NCI-H1436 treated with DMSO at 0.1 percent for 48 hours (cell line): ENCODE measurements around the gene ZNF554.

Experiments
- DNase-seq: peaks from one replicate; lab custom pipeline; 2025; lab: John Stamatoyannopoulos, UW

The ZNF554 gene

DNA sequence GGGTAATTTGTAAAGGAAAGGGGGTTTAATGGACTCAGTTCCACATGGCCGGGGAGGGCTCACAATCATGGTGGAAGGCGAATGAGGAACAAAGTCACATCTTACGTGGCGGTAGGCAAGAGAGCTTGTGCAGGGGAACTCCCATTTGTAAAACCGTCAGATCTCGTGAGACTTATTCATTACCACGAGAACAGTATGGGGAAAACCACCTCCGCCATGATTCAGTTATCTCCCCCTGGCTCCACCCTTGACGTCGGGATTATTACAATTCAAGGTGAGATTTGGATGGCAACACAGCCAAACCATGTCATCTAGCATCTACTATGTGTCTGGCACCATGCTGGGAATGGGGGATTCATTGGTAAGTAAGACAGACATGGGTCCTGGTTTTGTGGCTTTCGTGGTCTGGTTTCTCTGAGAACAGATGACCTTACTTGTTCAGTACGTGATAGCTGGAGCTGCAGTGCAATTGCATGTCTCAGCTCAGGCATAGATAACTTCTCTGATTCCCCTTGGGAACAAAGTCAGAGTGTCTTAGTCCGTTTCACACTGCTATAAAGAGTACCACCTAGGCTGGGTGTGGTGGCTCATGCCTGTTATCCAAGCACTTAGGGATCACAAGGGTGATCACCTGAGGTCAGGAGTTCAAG is 8.3 kb downstream of the ZNF554 start:
- DNase-seq: no peak

DNA sequence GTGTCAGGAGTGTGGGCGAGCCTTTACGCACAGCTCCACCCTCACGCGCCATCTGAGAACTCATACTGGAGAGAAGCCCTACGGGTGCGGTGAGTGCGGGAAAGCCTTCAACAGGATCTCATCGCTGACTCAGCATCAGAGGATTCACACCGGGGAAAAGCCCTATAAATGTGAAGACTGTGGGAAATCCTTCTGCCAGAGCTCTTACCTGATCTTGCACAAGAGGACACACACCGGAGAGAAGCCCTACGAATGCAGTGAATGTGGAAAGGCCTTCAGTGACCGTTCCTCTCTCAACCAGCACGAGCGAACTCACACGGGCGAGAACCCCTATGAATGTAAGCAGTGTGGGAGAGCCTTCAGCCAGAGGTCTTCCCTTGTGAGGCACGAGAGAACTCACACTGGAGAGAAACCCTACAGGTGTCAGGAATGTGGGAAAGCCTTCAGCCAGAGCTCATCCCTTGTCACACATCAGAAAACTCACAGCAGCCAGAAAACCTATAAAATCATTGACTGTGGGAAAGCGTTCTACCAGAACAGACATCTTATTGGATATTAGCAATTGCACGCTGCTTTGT is 14.7 kb downstream of the ZNF554 start:
- no peak for DNase-seq

DNA sequence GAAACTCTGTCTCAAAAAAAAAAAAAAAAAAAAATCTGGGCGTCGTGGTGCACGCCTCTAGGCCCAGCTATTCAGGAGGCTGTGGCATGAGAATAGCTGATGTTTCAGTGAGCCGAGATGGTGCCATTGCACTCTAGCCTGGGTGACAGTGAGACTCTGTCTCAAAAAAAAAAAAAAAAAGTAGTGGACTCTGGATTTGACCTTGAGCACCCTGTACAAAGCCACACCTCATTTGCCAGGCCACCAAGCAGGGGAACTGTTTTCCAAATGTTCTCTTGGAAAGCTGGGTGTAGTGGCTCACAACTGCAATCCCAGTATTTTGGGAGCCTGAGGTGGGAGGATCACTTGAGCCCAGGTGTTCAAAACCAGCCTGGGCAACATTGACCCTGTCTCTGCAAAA is 17.8 kb downstream of the ZNF554 start:
- no peak for DNase-seq

DNA sequence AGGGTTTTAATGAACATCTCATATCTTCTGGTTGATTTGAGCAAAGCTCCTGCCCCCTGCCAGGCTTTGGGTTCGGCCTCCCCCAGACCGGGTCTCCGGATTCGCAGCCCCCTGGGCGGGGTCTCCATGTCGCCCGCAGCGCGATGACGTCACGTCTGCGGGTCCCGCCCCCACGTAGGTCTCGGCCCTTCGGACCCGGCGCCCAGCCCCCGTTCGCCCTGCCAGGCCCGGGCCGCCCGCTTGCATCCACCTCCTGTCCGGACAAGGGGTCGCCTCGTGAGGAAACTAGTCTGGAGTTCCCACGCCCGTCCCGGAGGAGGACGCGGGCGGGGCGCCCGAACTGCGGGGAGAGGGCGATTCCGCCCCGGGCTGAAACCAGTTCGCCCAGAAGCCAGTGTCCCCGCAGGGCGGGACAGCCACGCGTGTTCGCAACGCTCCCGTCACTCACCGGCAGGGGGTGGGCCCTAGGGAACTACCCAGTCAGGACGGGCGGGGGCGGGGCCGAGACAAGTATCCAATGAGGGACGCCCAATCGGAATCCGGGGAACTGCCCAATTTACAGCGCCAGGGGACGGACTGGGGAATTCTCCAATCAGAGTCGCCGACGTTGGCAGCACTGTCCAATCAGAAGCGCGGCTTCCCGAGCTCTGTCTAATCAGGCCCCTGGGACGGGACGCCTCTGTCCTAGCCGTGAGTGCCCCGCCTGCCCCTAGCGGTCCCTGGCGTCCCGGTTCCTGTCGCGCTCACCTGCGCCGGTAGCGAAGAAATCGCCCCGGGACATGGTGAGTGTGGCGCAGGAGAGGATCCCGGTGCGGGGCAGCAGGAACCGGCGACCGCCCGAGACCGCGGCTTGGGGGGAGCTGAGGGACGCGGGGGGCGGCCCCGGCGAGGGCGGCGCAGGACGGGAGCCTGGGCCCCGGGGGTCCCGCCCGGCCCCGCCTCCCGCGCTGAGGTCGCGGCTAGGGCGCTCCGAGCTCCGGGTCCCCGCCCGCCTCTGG is 21.4 kb downstream of the ZNF554 start, which contains the start of gene ZNF555:
Gene ZNF555, plus strand, starts transcription at position 682 of the 998 bp plus-strand sequence. Its CDS starts 98 bp downstream, at position 780.
- no peak for DNase-seq

DNA sequence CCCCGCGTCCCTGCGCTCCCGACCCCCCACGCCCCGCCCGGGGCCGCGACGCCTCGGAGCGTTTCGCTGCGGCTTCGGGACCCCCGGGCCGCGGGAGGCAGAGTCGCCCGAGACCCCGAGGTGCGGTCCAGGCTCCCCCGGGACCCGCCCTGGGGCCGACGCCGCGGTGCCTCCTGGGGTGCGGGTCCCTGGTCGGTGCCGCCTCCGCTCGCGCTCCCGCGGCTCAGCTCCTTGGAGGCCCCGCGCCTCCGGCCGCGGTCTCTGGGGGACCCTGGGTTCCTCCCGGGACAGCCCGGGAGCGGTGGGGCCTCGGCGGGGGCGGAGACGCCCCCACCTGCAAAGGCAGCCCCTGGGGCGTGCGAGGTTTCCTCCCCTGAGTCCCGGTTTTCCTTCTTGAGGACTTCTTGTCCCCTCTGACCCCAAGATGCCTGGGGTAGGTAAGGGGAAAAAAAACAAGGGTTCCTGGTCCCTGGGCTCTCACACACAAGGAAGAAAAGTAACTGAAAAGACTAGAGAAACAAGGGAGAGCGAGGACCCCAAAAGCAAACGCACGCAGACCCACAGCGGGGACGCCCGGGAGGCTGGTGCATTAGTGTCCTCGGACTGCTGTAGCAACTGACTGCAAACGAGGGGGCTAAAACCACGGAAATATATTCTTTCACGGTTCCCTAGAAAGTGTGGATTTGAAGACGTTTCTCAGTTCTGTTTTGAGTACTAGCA is 22.3 kb downstream of the ZNF554 start:
- no peak for DNase-seq

DNA sequence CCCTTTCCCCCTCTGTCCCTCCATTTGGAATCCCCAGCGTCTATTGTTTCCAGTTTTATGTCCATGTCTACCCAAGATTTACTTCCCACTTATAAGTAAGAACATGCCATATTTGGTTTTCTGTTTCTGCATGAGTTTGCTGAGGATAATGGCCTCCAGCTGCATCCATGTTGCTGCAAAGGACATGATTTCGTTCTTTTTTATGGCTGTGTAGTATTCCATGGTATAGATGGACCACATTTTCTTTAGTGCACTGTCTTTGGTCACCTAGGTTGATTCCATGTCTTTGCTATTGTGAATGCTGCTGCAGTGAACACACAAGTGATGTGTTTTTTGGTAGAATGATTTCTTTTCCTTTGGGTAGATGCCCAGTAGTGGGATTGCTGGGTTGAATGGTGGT is 25.4 kb downstream of the ZNF554 start:
- DNase-seq: no peak

DNA sequence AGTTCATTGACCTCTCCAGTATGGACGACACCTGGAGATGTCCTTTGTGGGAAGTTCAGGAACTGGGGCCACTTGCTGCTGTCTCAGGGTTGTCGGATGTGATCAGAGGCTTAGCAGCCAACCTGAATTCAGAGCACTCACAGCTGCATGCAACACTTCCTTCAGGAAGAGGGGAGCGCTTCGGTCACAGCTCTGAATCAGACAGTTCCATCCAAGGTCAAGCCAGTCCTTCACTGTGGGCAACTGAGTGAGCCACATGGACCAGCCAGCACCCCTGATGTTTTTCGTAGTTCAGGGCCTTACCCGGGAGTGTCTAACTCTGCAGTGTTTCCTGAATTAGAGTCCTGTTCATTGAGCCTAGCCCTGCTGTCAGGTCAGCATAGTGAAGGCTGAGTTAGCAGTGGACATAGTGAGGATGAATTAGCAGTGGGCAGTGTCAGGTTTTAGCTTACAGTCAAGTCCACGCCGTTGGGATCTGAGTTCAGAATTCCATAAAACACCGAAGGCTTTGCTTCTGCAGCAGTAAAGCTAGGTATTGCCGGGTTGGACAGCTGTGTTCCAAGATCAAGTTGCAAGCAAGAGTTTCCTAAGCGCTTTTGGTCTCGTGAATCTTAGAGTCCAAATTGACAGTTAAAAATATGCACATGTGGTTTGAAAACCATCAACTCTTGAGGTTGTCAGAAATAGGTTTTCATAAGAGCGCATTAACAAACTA is 26.7 kb downstream of the ZNF554 start:
- DNase-seq: no peak

DNA sequence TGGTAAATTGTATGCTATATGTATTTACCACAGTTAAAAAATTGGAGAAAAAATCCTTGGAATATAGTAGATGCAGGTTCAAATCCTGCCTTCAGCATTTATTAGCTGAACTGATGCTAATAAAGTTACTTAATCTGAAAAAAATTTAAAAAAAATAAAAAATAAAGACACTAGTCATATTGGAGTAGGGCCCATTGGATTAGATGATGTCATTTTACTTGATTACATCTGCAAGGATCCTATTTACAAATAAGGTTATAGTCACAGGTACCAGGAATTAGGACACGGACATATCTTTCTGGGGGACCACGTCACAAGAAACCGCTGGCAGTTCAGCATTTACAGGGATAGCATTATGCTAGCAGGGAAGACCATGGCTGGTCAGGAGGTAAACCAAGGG is 27.8 kb downstream of the ZNF554 start:
- no peak for DNase-seq

DNA sequence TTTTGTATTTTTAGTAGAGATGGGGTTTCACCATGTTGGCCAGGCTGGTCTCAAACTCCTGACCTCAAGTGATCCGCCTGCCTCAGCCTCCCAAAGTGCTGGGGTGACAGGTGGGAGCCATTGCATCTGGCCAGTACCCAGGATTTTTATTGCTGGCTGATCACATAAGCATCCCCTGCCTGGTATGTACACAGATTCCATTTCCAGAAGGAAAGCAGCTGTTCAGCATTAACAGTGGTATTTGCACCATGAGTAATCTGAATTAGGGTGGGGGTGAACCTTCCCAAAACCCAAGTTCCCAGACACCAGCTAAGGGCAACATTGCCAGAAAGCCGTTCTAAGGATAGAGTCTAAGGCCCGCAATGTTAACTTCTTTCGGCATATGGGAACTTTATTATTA is 28.9 kb downstream of the ZNF554 start:
- DNase-seq: no peak

DNA sequence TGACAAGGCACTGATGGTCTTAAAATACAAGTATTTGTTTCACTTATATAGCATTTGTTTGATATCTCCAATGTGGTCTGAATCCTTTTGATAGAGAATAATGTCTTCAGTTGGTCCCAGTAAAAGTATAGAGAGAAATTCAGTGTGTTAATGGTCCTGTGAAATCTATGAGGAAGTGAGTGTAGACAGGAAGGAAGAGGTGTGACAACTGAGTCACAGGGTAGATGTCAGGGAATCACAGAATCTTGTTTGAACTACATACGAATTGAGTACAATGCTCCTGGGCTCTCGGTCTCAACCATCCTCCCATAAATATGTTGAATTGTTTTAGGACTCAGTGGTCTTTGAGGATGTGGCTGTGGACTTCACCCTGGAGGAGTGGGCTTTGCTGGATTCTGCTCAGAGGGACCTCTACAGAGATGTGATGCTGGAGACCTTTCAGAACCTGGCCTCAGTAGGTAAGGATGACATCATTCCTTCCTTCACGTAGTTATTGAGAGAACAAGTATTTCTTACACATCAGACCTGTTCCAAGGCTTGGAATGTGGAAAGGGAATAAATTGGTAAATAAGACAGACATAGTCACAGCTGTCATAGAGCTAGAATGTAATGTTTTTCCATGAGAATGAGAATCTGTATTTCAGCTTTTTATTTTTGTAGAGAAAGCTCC is 30.7 kb downstream of the ZNF554 start:
- DNase-seq: no peak

DNA sequence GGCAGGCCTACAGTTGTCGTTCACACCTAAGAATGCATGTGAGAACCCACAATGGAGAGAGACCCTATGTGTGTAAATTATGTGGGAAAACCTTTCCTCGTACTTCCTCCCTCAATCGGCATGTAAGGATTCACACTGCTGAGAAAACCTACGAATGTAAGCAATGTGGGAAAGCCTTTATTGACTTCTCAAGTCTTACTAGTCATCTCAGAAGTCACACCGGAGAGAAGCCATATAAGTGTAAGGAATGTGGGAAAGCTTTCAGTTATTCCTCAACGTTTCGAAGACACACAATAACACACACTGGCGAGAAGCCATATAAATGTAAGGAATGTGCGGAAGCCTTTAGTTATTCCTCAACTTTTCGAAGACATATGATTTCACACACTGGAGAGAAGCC is 32.9 kb downstream of the ZNF554 start:
- DNase-seq: no peak

DNA sequence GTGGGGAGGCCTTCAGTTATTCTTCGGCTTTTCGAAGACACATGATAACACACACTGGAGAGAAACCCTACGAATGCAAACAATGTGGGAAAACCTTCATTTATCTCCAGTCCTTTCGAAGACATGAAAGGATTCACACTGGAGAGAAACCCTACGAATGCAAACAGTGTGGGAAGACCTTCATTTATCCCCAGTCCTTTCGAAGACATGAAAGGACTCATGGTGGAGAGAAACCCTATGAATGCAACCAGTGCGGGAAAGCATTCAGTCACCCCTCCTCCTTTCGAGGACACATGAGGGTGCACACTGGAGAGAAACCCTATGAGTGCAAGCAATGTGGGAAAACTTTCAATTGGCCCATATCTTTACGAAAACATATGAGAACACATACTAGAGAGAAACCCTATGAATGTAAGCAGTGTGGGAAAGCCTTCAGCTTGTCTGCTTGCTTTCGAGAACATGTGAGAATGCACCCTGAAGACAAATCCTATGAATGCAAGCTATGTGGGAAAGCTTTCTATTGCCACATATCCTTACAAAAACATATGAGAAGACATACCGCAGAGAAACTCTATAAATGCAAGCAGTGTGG is 33.4 kb downstream of the ZNF554 start:
- DNase-seq: no peak

DNA sequence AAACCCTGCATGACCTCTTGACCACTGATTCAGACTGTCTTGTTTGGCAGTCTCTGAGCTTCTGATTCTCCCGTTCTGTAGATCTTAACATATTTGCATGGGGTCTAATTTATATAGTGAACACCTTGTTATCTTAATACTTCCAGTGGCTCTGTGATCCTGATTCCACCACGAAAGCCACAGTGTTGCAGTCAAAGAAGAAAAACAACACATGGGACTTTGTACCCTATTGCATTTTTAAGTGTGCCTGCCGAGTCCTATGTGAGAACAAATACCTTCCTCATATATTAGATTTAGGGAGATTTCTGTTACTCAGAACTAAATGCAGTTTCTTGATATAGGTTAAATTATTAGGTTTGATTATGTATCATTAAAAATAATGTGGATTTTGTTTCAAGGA is 35.2 kb downstream of the ZNF554 start:
- DNase-seq: no peak

DNA sequence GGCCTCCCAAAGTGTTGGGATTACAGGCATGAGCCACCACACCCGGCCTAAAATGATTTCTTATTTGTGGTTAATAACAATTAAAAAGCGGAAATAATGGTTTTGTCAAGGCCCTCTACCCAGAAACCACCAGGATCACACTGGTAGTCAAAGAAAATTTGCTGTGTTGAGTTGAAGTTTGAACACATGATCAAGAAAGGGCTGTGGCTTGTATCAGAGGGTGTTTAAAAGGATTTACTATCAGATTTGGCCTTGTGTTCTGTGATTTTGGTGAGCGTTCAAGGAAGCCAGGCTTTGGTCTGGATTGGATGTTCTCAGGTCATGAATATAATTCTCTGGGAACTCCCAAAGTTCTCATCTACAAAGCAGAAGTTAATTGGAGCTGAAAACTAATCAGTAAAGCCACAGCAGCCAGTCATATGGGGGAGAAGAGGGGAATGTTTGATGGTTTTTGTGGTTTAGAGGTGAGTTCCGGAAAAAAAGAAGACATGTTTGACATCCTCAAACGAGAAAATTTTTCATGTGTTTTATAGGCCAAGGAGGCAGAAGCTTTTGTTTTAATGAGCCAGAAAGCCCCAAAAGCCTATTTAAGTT is 36.9 kb downstream of the ZNF554 start:
- DNase-seq: no peak

DNA sequence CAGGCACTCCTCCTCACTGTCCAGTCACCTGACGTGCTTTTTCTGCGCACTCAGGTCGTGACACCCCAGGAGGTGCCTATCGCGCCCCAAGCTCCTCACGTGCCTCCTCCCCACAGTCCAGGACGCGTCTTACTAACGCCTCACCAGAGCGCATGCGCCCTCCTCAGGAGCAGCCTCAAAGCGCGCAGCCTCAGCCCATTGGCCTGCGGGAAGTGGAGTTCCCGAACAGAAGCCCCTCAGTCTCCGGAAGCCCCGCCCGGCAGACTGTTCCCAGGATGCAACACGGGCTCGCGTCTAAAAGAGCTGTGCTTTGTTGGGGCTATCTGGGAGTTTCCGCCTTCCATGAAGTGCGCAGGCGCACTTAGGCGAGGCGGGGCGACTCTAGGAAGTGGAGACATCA is 39.2 kb downstream of the ZNF554 start:
- no peak for DNase-seq

DNA sequence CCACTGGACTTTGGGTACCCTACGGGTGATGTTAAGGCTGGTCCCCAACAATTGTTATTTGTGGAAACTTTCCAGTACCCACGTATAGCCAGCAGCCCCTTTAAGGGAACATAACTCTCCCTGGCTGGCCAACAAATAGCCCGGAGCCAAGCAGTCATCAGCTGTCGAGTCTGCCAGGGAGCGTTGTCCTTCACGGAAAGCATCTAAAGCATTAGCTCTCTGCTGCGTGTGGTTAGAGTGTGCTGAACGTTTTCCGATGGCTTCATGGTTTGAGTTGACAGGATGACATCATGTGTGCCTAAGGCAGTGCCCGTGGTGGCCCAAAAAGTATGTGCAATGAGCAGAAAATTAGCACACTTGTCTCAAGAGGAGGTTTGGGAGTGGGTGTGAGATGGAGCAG is 44.1 kb downstream of the ZNF554 start:
- no peak for DNase-seq

DNA sequence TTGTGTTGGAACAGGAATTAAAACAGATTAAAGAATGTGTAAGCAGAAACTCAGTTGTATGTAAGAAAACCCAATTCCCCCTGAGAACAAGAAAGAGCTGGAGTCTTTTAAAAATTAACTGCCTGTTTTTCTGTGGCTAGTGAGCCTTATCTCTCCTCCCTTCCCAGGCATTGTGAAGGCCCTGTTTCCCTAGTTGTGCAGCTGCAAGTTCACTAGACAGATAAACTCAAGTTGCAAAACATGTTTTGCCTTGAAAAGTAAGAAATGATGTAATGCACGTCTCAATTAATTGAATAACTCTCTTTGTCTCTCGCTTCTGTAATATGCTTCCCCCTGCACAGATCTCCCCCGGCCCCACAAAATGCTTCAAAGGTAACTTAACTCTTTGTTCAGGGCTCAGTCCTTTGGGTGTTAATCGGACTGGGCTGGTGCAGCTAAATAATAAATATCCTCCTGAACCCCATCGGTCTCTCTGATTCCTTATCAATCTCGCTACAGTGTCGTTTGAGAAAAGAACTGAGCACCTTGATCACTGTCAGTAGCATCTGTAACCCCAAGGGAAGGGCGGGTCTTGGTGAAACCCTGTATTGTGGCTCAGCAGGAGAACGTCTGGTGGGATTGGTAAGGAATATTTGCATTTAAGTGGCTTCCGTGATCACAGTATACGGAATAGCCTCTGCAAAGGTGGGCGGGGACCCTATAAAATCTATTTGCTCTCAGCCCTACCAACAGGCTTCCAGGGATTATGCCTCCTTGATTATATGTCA is 45.8 kb downstream of the ZNF554 start:
- DNase-seq: no peak

DNA sequence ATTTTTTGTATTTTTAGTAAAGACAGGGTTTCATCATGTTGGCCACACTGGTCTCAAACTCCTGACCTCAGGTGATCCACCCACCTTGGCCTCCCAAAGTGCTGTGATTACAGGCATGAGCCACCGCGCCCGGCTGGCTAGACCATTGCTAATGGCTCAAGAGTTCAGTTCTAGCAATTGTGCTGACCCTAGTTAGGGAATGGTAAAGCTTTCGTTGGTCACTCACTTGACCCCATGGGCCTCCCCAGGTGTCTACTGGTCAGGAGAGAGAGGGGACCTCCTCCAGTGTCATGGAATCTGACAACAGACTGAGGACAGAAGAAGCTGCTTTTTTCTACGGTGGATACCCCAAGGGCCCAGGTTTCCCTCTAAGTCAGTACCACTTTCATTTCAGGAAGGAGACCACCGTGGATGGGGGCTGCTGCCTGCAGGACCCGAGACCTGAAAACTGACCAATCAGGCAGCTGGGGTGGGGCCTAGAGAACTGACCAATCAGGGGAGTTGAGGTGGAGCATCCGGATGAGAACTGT is 46.9 kb downstream of the ZNF554 start:
- DNase-seq: no peak
